Inflammatory macrophage treated with lipopolysaccharide for 1 hour (primary cell): ENCODE data around the gene RAMP2.

Experiments
- DNase-seq, 2 donors: peaks; one replicate each; pipeline ENCODE4 v3.0.0-alpha.2; 2020 to 2022

The RAMP2 gene

DNA sequence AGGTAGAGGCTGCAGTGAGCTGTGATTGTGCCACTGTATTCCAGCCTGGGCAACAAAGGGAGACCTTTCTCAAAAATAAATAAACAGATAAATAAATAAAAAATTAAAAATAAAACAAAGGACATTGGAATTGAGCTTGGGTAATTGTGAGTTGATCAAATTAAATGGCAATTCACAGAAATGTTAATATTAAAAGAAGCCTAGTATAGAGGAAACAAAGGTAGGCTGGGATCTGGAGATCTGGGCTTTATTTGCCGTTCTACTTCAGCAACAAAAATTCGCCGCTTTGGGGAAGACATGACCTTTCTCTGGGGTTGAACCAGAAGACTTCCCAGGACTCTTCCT, 11.9 kb downstream of the RAMP2 start:
- no peak for DNase-seq

DNA sequence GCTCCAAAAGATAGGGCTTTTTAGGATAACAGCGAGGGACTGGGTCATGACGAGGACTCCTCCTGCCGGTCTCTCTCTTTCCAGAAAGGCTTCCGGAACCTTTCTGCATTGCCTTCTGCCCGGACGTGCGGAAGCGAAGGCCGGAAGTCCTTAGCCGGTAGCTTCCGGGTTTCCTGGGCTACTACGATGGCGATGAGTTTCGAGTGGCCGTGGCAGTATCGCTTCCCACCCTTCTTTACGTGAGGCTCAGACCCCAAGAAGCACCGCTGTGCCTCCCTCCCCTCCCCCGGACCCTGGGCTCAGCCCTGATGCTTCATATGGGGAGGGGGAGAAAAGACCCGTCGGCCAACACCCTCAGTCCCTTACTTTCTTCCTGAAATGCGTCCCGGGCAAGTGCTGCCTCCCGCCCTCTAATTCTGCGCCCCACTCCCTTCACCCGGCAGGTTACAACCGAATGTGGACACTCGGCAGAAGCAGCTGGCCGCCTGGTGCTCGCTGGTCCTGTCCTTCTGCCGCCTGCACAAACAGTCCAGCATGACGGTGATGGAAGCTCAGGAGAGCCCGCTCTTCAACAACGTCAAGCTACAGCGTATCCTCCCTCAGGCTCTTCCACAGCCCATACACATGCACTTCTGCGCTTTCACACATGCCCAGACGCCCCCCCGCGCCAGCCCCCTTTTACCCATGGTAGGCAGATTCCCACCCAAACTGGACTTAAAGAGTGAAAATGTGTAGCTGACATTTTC, 12.4 kb downstream of the RAMP2 start, which contains the start of gene VPS25:
VPS25 (plus strand) TSS at position 160 of the 746 bp plus-strand sequence; CDS start at position 187, 27 bp downstream.
- DNase-seq = peak; percentile 79 to 86

DNA sequence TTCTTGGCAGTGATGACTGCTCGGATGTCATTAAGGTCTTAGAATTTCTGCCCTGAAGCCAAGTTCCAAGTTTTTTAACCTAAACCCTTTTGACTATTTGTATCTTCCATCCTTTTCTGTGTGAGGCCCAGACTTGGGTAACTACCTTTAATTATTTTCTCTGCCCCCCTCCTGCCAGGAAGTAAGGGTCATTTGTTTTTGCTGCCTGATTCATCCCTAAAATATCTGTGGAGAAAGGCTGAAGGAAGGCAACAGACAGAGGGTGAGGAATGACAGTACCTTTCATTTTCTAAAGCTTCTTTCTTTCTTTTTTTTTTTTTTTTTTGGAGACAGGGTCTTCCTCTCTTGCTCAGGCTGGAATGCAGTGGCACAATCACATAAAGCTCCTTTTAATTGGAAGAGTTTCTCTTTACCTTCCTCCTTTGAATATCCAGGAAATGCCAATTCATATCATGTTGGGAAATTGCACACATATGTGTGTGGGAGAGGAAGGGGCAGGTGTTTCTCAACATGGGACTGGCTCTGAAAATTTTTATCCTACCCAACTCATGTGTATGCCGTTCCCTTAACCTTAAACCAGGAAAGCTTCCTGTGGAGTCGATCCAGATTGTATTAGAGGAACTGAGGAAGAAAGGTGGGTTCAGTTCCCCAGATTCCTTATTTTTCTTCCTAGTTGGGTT, 13.2 kb downstream of the RAMP2 start:
- peak in 1 of 2 donors; percentile 64 for DNase-seq

DNA sequence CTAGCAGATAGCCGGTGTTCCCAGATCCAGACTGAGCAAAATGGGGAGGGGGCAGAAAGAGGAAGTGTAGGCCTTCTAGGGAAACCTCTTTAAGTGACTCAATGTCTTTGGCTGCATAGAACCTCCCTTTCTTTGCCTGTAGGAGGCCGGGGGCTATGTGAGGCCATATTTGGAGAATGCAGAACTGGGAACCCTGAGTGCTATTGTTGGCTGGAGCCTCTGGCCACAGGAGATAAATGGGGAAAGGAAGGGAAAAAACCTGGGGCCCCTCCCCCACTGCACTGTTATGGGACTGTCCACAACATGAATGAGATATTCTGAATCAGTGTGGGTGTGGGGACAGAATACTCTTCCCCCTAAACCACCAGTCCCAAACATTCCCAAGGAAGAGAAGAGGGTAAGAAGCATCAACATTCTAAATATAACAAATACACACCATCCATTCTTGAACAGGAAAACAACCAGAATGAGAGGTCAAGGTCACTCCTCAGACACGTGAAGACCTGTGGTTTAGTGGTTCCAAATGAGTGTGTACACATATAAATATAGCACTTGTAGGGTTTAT, 14.6 kb downstream of the RAMP2 start:
- DNase-seq = peak; percentile 85 to 95

DNA sequence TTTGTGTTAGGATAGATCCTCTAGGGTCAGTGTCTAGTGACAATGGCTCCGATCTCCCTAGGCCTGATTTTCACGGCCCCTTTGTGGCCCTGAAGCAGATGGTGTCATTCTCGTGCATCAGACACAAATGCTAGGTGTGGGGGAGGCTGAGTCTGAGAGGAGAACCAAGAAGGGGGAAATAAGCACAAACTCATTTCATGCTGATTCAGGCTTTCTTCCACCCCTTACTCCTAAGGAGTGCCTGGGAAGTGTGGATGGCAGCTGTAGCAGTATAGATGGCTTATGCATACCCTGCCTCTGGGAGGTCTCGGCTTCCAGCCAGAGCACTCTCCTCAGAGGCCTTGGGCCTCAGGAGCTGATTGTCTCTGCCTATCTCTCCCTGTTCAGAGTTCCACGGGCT, 17.5 kb downstream of the RAMP2 start:
- DNase-seq = no peak

DNA sequence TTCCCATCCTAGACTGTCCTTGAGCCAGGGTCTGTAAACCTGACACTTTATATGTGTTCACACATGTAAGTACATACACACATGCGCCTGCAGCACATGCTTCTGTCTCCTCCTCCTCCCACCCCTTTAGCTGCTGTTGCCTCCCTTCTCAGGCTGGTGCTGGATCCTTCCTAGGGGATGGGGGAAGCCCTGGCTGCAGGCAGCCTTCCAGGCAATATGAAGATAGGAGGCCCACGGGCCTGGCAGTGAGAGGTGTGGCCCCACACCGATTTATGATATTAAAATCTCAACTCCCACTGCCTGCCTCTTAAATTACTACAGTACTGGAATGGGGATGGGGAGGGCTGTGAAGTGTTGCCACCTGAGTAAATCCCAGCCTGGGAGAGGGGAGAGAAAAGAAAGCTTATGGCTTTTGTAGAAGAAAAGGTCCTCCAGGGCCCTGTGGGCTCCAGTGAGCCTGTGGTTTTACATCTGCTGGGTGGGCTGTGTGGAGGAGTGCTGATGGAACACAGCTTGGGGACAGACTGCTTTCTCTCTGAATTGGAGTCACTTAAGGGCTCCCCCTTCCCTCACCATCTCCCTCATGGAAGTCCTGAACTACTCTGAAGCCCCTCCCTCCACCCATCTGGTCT, 18.4 kb downstream of the RAMP2 start:
- no peak for DNase-seq

DNA sequence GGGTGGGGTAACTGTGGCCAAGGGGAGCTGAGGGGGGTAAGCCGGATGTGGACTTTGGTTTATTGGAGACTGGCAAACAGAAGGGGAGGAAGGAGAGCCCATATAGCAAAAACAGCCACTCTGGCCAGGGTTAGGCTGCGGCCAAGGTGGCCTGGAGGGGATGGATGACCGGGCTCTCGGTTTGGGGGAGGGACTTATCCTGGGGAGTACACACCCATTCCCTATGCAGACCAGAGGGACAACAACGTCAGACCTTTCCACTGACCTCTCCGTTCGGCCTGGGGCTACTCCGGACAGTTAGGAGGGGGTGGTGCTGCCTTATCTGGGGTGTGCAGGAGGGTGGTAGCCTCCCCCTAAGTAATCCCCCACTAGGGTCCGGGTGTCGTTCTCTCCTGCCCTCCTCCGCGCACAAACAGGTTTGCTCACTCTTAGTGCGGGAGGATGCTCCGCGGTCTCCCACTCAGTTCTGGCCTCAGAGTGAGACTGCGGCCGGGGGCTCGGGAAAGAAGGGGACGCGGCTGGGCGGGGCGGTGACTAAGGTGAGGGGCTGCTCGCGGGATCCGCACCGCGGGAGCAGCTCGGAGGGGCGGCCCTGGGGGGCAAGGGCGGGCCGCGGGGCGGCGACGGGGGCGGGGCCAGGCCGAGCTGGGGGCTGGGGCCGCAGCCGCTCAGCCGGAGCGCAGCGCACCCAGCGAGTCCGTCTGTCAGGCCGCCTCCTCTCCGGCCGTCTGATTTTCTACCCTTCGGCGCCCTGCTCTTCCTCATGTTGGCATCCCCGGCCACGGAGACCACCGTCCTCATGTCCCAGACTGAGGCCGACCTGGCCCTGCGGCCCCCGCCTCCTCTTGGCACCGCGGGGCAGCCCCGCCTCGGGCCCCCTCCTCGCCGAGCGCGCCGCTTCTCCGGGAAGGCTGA, 19.2 kb downstream of the RAMP2 start, which contains the start of gene WNK4:
WNK4 (plus strand) TSS at position 675 of the 915 bp plus-strand sequence; CDS start at position 764, 89 bp downstream.
- DNase-seq = no peak

DNA sequence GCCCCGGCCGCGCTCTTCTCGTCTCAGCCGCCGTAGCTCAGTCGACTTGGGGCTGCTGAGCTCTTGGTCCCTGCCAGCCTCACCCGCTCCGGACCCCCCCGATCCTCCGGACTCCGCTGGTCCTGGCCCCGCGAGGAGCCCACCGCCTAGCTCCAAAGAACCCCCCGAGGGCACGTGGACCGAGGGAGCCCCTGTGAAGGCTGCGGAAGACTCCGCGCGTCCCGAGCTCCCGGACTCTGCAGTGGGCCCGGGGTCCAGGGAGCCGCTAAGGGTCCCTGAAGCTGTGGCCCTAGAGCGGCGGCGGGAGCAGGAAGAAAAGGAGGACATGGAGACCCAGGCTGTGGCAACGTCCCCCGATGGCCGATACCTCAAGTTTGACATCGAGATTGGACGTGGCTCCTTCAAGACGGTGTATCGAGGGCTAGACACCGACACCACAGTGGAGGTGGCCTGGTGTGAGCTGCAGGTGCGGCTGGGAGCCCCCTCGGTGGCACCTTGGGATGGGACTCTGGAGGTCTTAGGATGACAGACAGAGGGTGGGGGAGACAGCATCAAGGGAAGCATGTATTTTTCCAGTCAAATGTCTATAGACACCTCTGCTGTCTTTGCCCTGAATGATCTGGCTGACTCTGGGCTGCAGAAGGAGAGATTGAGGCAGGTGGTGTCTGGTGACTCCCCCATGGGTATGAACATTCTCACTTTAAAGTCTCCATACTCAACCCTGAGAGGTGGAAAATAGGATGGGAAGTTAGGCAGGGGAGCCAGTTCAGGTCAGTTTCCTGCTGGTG, 20.0 kb downstream of the RAMP2 start:
- no peak for DNase-seq

DNA sequence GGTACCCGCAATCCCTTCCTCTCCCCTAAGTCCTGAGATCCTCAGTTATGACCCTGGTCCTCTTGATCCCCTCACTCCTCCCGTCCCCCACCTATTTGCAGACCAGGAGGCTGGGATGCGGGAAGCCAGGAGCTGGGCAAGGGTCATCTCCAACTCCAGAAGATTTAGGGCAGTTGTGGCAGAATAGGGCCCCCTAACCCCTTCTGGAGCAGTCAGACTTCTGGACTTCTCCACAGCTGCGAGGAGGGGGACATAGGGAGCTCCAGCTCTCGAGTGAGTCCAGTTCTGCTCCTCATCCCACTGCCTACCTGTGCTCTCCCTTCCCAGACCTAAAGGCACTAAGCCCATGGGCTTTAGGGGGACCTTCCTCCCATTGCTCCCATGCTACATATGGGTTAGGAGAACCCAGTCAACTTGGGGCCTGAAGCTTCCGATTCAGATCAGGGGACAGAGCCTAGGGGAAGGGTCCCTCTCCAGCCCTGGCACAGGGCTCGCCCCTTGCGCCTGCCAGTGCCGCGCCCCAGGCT, 20.7 kb downstream of the RAMP2 start:
- DNase-seq = no peak

DNA sequence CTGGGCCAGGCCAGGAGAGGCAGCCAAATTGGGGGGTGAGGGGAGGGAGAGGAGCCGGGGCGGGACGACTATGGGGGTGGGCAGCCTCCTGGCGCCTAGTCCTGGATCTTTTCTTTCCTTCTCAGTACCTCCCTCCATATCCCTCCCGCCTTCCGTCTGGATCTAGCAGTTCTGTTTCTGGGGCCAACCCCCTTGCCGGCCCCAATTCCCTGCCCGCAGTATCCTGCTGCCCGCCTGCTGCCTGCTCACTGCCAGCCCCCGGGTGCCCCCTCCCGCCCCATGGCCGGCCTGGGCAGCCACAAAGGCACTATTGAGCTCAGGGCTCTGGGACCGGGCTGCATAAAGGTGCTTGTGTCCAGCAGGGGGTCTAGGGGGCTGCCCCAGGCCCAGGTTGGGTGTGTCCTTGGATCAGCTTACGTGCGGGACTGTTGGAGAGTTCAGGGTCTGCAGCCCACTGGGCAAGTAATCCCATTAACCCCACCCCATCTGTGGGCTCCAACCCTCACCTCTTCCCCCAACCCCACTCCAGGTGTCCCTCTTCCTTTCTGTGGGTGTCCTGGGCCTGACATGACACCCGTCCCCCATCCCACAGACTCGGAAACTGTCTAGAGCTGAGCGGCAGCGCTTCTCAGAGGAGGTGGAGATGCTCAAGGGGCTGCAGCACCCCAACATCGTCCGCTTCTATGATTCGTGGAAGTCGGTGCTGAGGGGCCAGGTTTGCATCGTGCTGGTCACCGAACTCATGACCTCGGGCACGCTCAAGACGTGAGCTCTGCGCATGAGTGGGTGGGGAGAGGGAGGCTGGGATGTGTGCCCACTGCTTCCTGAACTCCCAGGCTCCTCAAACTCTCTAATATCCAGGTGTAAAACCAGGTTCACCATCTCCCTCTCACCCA, 21.4 kb downstream of the RAMP2 start:
- no peak for DNase-seq

DNA sequence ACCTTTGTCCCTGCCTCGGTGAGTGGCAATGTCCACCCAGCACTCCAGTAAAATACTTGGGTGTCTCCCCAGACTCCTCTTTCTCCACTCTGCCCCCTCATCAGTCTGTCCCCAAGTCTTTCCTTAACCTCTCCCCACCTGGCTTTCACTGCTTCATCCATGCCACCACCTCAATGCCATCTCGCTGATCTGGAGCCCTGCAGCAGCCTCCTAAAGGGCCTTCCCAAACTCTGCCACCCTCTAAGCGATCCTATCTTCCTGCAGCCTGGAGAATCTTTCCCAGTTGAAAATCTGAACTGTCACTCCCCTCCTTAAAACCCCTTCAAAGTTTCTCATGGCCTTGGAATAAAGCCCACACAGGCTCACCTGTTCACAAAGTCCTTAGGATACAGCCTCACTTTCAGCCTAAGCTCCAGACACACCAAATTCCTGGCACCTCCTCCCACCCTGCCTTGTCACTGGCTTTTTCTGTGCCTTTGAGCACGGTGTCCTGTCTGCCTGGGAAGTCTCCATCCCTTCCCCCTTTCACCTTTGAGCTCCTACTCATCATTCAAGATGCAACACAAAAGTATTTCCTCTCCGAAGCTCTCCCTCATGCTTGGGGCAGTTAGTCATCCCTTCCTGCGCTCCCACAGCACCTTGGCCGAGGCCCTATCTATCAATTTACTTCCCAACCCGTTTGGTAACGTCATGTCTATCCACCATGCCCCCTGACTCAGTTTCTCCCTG, 22.2 kb downstream of the RAMP2 start:
- DNase-seq = no peak

DNA sequence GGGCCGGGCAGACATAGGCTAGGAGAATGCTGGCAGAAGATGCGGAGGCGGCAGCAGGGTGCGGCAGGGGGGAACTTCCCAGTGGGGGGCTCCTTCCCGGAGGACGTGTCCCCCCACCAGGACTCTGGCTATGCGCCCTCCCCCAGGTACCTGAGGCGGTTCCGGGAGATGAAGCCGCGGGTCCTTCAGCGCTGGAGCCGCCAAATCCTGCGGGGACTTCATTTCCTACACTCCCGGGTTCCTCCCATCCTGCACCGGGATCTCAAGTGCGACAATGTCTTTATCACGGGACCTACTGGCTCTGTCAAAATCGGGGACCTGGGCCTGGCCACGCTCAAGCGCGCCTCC, 22.7 kb downstream of the RAMP2 start:
- DNase-seq = no peak

DNA sequence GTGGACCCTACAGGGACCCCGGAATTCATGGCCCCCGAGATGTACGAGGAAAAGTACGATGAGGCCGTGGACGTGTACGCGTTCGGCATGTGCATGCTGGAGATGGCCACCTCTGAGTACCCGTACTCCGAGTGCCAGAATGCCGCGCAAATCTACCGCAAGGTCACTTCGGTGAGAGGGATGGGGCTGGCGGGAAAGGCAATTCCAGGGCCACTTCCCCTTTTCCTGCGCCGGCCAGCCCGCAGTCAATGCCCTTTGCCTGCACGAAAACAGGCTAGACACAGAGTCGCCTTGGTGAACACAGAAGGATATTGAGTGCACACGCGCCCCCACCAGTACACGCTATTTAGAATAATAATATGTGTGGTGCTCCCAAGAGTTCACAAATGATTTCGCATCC, 23.4 kb downstream of the RAMP2 start:
- DNase-seq = peak in 1 of 2 donors; percentile 40

DNA sequence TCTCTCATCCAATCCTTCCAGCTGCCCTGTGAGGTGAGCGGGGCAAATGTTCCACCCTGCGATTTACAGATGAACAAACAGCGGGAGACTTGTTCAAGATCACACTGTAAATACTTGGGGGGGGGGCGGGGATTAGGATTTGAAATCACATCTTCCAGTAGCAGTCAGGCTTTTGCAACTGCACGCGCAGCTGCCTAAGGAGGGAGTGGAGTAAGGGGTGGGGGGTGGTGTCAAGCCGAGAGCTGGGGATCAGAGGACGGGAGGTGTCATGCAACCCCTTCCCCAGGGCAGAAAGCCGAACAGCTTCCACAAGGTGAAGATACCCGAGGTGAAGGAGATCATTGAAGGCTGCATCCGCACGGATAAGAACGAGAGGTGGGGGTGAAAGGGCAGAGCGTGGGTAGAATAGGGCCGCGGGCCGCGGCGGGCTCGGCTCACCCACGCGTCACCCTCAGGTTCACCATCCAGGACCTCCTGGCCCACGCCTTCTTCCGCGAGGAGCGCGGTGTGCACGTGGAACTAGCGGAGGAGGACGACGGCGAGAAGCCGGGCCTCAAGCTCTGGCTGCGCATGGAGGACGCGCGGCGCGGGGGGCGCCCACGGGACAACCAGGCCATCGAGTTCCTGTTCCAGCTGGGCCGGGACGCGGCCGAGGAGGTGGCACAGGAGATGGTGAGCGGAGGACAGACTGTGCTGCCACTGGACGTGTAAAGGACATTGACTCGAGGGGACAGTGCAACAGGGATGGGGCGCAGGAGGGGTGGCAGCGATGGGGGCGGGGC, 24.0 kb downstream of the RAMP2 start:
- no peak for DNase-seq

DNA sequence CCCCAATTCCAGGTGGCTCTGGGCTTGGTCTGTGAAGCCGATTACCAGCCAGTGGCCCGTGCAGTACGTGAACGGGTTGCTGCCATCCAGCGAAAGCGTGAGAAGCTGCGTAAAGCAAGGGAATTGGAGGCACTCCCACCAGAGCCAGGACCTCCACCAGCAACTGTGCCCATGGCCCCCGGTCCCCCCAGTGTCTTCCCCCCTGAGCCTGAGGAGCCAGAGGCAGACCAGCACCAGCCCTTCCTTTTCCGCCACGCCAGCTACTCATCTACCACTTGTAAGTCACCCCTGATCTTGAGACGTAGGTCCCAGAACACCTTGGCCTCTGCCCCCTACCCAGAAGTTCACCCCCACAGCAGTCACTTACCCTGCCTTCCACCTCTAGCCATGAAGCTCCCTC, 26.2 kb downstream of the RAMP2 start:
- no peak for DNase-seq

DNA sequence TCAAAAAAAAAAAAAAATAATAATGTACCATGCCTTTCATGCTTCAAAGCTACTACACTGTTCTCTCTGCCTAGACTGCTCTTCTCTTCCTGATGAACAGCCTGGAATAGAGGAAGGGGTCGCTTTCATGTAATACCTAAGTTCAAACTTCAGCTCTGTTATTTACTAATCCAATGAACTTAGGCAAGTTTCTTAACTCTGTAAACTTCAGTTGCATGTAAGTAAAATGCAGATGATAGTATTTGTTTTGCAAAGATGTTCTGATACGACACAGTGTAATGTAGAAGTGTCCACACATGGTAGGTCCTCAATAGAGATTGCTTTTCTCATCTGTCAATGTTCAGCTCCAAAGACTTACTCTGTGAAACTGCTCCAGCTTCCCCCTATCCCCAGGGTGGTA, 30.9 kb downstream of the RAMP2 start:
- no peak for DNase-seq

DNA sequence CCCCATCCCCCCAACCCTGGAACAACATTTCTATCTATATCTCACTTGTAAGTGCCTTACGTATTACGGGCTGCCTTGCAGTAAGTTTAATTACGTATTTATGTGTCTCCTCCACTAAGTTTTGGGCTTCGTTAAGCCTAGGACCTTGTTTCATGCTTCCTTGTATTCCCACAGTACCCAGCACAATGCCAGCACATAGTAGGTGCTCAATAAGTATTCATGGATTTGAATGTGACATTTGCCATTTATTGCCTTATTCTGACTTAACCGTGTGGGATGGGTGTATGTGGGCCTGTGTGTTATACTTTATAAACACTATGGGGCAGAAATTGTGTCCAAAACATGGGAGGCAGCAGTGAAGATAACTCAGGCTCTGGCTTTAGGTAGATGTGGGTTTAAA, 31.5 kb downstream of the RAMP2 start:
- no peak for DNase-seq

DNA sequence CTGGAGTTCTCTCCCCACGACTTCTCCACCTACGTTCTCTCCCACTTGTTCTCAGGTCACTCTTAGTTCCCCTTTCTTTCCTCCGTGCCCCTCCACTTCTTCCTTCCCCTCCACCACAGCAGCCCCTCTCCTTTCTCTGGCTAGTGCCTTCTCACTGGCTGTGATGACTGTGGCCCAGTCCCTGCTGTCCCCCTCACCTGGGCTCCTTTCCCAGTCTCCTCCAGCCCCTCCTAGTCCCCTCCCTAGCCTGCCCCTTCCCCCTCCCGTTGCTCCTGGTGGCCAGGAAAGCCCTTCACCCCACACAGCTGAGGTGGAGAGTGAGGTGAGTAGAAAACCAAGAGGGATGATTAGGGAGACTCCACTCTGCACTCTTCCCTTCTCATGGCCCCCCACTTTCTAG, 34.0 kb downstream of the RAMP2 start:
- no peak for DNase-seq

DNA sequence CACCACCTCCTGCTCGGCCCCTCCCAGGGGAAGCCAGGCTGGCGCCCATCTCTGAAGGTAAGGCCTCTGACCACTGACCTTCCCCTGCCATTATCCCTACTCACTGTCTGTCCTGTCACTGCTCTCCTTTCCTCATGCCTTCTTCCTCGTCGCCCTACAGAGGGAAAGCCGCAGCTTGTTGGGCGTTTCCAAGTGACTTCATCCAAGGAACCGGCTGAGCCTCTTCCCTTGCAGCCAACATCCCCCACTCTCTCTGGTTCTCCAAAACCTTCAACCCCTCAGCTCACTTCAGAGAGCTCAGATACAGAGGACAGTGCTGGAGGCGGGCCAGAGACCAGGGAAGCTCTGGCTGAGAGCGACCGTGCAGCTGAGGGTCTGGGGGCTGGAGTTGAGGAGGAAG, 34.4 kb downstream of the RAMP2 start:
- no peak for DNase-seq
